HUES6 (cell line): ENCODE data around the gene NEDD9.
A peak's percentile ranks its signal among the peaks of the same experiment; 100 is the strongest.

Source experiments
- H3K27ac ChIP-seq: 2 replicates; pipeline ENCODE4 v1.7.0; 2013; ENCODE audit warnings: low read depth, mild to moderate bottlenecking, low read length, inconsistent platforms
- H3K27me3 ChIP-seq: 2 replicates; pipeline ENCODE4 v1.6.1; 2013; ENCODE audit warnings: low read length; ENCODE audit not compliant: control insufficient read depth, insufficient read depth
- H3K36me3 ChIP-seq: 2 replicates; pipeline ENCODE4 v1.6.1; 2013; ENCODE audit warnings: low read length; ENCODE audit not compliant: control insufficient read depth, insufficient read depth
- H3K4me1 ChIP-seq: 2 replicates; pipeline ENCODE4 v1.6.1; 2013; ENCODE audit warnings: low read length; ENCODE audit not compliant: control insufficient read depth, insufficient read depth
- H3K4me3 ChIP-seq: 2 replicates; pipeline ENCODE4 v1.5.1; 2013; ENCODE audit warnings: low read depth, low read length
- H3K9ac ChIP-seq: one replicate; pipeline ENCODE4 v1.6.1; 2013; ENCODE audit warnings: mild to moderate bottlenecking, low read length
- H3K9me3 ChIP-seq: 2 replicates; pipeline ENCODE4 v1.6.1; 2013; ENCODE audit warnings: low read depth, low read length; ENCODE audit not compliant: control insufficient read depth, insufficient read depth

The NEDD9 gene

DNA sequence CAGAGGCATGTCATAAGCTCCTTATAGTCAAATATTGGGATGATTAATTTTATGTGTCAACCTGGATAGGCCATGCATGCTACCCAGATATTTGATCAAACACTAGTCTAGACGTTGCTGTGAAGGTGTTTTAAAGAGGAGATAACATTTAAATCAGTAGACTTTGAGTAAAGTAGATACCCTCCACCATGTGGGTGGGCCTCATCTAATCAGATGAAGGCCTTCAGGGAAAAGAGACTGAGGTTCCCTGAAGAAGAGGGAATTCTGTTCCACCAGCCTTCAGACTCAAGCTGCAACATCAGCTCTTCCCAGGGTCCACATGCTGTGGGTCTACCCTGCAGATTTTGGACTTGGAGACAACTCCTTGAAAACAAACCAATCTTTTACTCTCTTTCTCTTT is 11.4 kb upstream of the NEDD9 start:
- no peaks in the 10 kb centered on the region for H3K36me3 ChIP-seq

GRCh38 chr6:11242711-11243110 is 10.2 kb upstream of the NEDD9 start:
- Histone ChIP-seq H3K9me3 (no peaks in the 10 kb centered on the region), H3K4me1 (peaks cover 4% of the 10 kb centered on the region), H3K27ac (no peak overlapping the region), H3K27me3 (peaks cover 5% of the 10 kb centered on the region), H3K4me3 (no peak overlapping the region), H3K36me3 (no peaks in the 10 kb centered on the region), H3K9ac (no peak overlapping the region)

More for the DNA sequence above, 11.4 kb upstream of the NEDD9 start:
- H3K4me1 ChIP-seq: peaks cover 4% of the 10 kb centered on the region
- no peak overlapping the region for H3K27ac ChIP-seq
- no peak overlapping the region for H3K9ac ChIP-seq
- H3K4me3 ChIP-seq: no peak overlapping the region
- H3K9me3 ChIP-seq: no peaks in the 10 kb centered on the region
- H3K27me3 ChIP-seq: peaks cover 5% of the 10 kb centered on the region

- Histone ChIP-seq H3K27me3 (peaks cover 5% of the 10 kb centered on the region), H3K9ac (no peak overlapping the region), H3K9me3 (no peaks in the 10 kb centered on the region), H3K36me3 (no peaks in the 10 kb centered on the region), H3K4me1 (peaks cover 4% of the 10 kb centered on the region), H3K27ac (no peak overlapping the region), H3K4me3 (no peak overlapping the region)
Measured at GRCh38 chr6:11241793-11242201, 9.3 kb upstream of the NEDD9 start.

GRCh38 chr6:11241154-11241792 is 8.8 kb upstream of the NEDD9 start:
- no peaks in the 10 kb centered on the region for H3K9me3 ChIP-seq
- H3K4me3 ChIP-seq: no peak overlapping the region
- H3K9ac ChIP-seq: no peak overlapping the region
- H3K27ac ChIP-seq: no peak overlapping the region
- H3K4me1 ChIP-seq: peaks cover 9% of the 10 kb centered on the region
- peaks cover 5% of the 10 kb centered on the region for H3K27me3 ChIP-seq
- H3K36me3 ChIP-seq: no peaks in the 10 kb centered on the region

- no peak overlapping the region for H3K4me3 ChIP-seq
- H3K27ac ChIP-seq: no peak overlapping the region
- H3K36me3 ChIP-seq: no peaks in the 10 kb centered on the region
- H3K4me1 ChIP-seq: peaks cover 27% of the 10 kb centered on the region
- no peak overlapping the region for H3K9ac ChIP-seq
- peaks cover 5% of the 10 kb centered on the region for H3K27me3 ChIP-seq
- H3K9me3 ChIP-seq: no peaks in the 10 kb centered on the region
Measured at GRCh38 chr6:11237956-11238355, 5.5 kb upstream of the NEDD9 start.

GRCh38 chr6:11237428-11237827 is 5.0 kb upstream of the NEDD9 start:
- Histone ChIP-seq H3K9ac (no peak overlapping the region), H3K27me3 (peaks cover 5% of the 10 kb centered on the region), H3K9me3 (no peaks in the 10 kb centered on the region), H3K27ac (no peak overlapping the region), H3K36me3 (no peaks in the 10 kb centered on the region), H3K4me1 (peaks cover 28% of the 10 kb centered on the region), H3K4me3 (no peak overlapping the region)

DNA sequence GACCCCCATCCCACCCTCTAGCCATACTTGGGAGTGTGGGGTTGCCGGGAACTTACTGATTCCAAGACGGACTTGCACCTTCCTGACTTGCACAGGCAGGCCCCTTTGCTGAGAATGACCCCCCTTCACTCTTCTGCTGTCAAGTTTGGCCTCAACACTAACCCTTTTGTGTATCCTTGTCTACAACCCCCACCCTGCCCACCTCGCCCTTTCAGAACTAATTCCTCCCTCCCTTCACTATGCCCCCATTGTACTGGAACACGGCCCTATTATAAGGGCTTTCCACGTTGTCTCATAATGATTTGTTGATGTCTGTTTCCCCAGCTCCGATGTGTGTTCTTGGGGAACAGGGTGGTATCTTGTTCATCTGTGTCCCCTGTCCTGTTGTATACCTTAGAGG is 4.4 kb upstream of the NEDD9 start:
- H3K36me3 ChIP-seq: no peaks in the 10 kb centered on the region
- H3K4me1 ChIP-seq: peaks cover 25% of the 10 kb centered on the region
- H3K9ac ChIP-seq: no peak overlapping the region
- H3K4me3 ChIP-seq: no peak overlapping the region
- no peak overlapping the region for H3K27ac ChIP-seq
- peaks cover 1% of the 10 kb centered on the region; the same call in 1 of the 2 replicates for H3K27me3 ChIP-seq
- no peaks in the 10 kb centered on the region for H3K9me3 ChIP-seq

DNA sequence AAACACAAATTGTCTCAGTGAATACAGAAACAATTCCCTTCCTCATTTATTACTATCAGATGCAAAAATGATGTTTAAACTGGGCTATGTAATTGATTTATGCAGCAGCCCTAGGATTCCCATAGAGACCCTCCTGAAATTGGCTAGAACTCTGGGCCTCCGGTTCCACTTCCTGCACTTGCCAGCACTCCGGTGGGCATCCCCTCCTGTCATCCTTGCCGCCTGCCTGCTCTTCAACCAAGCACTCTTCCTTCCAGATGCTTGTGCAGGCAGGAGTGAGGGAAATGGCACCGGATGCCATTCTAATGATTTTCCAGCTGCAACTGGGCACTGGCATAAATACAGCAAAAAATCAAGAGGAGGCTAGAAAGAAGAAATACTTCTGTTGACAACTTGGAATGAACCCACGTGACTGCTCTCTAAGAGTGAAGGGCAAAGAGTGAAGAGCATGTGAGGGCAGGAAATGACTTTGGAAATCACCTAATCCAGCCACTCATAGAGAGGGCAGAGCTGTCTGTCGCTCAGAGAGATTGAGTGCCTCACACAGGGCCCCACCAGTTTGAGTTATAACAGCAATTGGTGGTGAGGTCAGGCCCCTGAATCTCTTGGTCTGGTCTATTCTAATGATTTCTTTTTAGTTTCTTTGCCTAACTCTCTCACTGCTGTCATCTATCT is 3.7 kb upstream of the NEDD9 start:
- no peaks in the 10 kb centered on the region for H3K9me3 ChIP-seq
- H3K27ac ChIP-seq: no peak overlapping the region
- H3K4me3 ChIP-seq: no peak overlapping the region
- H3K27me3 ChIP-seq: no peaks in the 10 kb centered on the region
- no peaks in the 10 kb centered on the region for H3K36me3 ChIP-seq
- no peak overlapping the region for H3K9ac ChIP-seq
- H3K4me1 ChIP-seq: peaks cover 26% of the 10 kb centered on the region; the same call in 1 of the 2 replicates

DNA sequence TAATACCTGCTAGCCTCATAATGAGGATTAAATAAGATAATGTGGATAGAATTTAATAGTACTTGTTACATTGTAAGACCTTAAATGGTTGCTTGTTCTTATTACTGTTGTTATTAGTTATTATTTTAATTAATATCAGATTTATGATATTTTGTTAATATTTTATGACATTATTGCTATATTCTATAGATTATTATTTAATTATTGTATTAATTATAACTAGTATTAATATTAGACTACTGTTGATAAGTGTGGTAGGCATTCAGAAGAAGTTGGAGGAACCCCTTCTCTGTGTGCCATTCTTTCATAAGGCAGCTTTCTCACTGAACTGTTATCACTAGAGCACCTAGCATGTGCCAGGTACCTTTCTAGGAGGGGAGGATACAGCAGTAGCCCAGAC is 2.6 kb upstream of the NEDD9 start:
- Histone ChIP-seq H3K27ac (no peak overlapping the region), H3K4me1 (peaks cover 27% of the 10 kb centered on the region; the same call in 1 of the 2 replicates), H3K9me3 (no peaks in the 10 kb centered on the region), H3K36me3 (no peaks in the 10 kb centered on the region), H3K27me3 (no peaks in the 10 kb centered on the region), H3K9ac (no peak overlapping the region), H3K4me3 (no peak overlapping the region)

DNA sequence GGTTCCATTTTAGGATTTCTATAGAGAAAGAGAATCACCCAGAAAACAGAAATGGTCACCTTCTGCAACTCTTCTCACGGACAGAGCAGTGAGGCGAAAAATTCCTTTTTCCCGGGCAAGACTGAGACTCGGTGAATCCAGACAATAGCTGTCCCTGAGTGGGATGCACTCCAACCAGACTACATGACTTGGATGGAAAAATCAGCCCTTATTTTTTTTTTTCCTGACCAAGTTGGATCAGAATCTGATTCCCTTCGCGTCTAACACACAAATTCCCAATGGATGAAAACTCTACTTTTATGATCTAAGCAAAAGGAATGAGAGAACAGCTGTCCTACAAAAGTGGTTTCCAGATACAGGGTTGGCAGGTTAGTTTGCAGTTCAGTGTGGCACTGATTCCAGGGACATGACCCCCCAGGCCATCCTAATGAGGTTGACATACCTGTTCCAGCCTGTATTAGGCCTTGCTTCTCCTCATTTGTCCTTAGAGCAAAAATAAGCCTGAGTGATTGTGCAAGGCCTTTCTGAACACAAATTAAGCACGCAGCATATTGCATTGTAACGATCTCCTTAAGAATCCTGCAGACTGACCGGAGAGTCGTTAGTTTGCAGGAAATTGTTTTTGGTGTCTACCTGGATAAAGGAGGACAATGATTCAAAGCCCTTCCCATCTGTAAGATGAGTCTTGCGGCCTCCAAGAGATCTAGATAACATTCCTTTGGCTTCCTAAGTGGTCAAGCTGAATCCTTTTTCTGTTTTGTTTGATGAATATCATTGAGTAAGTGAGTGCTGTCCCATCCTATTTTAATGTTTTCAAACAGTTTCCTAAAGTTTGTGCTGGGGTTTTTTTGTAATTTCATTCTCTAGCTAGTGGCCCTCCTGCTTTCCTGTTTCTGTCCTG is 1.5 kb upstream of the NEDD9 start:
- Histone ChIP-seq H3K27ac (no peak overlapping the region), H3K9ac (no peak overlapping the region), H3K9me3 (no peaks in the 10 kb centered on the region), H3K36me3 (no peaks in the 10 kb centered on the region), H3K27me3 (no peaks in the 10 kb centered on the region), H3K4me1 (peaks cover 39% of the 10 kb centered on the region), H3K4me3 (peak overlapping the region; percentile 84; the same call in 1 of the 2 replicates)
